ENCODE results near the gene OPTC. TPM values are rescaled to one million over a fixed set of nuclear protein-coding genes. Genes with fewer than 3 reads are reported as not detected.
A peak's percentile ranks its signal among the peaks of the same experiment; 100 is the strongest.

OPTC gene
- total and polyA plus RNA-seq, 11 donors, result not detected

GRCh38 chr1:203451836-203452784 lies 41.8 kb upstream of the OPTC start:
- ATAC-seq (peak in 1 of 4 donors; percentile 14), DNase-seq (no peak)
- no peaks in the 10 kb centered on the region for H3K36me3 ChIP-seq
- H3K4me1 ChIP-seq, result peaks cover 0 to 23% (median 6%) of the 10 kb centered on the region in 12 donors
- WGBS, 4 donors, result 54 to 66% (median 60%) methylated on average over 2 of the region's 2 CpGs
- no peak for TF ChIP-seq CTCF (IDR thresholded peaks at IDR 0.05)
- no peak for TF ChIP-seq POLR2A (IDR thresholded peaks at IDR 0.05)
- intact Hi-C loops (cut with DNase I), result no loop called here
- peaks cover 0 to 10% (median 0%) of the 10 kb centered on the region in 9 donors for H3K27me3 ChIP-seq
- no peaks in the 10 kb centered on the region for H3K9me3 ChIP-seq
- no peak overlapping the region for H3K4me3 ChIP-seq
- H3K27ac ChIP-seq, result no peak overlapping the region

GRCh38 chr1:203453016-203453415 lies 40.9 kb upstream of the OPTC start:
- Histone ChIP-seq H3K27me3 (peaks cover 0 to 10% (median 0%) of the 10 kb centered on the region in 9 donors), H3K9me3 (no peaks in the 10 kb centered on the region)

GRCh38 chr1:203453616-203454015 lies 40.3 kb upstream of the OPTC start:
- H3K36me3 ChIP-seq, result no peaks in the 10 kb centered on the region
- intact Hi-C loops (cut with DNase I), result no loop called here
- H3K27ac ChIP-seq, result no peak overlapping the region
- DNase-seq, result no peak
- H3K27me3 ChIP-seq, result peaks cover 0 to 10% (median 0%) of the 10 kb centered on the region in 9 donors
- H3K4me1 ChIP-seq, result peaks cover 0 to 19% (median 2%) of the 10 kb centered on the region in 12 donors
- no peaks in the 10 kb centered on the region for H3K9me3 ChIP-seq
- ATAC-seq, result no peak
- TF ChIP-seq POLR2A (IDR thresholded peaks at IDR 0.05) (no peak), CTCF (IDR thresholded peaks at IDR 0.05) (no peak)
- H3K4me3 ChIP-seq, result no peak overlapping the region
- WGBS, 4 donors, result 38 to 52% (median 48%) methylated on average over 5 of the region's 5 CpGs

More at GRCh38 chr1:203453016-203453415, 40.9 kb upstream of the OPTC start:
- WGBS, 4 donors, result 48 to 57% (median 54%) methylated on average over 5 of the region's 5 CpGs
- no peak overlapping the region for H3K27ac ChIP-seq
- peaks cover 0 to 23% (median 4%) of the 10 kb centered on the region in 12 donors for H3K4me1 ChIP-seq
- ATAC-seq (no peak), DNase-seq (no peak)
- intact Hi-C loops (cut with DNase I), result no loop called here
- H3K36me3 ChIP-seq, result no peaks in the 10 kb centered on the region
- no peak overlapping the region for H3K4me3 ChIP-seq
- TF ChIP-seq CTCF (IDR thresholded peaks at IDR 0.05), result no peak
- TF ChIP-seq POLR2A (IDR thresholded peaks at IDR 0.05), result no peak

- TF ChIP-seq CTCF (IDR thresholded peaks at IDR 0.05) (no peak), POLR2A (IDR thresholded peaks at IDR 0.05) (no peak)
- Histone ChIP-seq H3K27me3 (peaks cover 0 to 10% (median 0%) of the 10 kb centered on the region in 9 donors), H3K27ac (no peak overlapping the region), H3K4me1 (peaks cover 0 to 16% (median 0%) of the 10 kb centered on the region in 12 donors), H3K36me3 (no peaks in the 10 kb centered on the region), H3K4me3 (no peak overlapping the region), H3K9me3 (no peaks in the 10 kb centered on the region)
- WGBS, 4 donors, result 90 to 100% (median 92%) methylated on average over 2 to 18 of the region's 18 CpGs
- DNase-seq (no peak), ATAC-seq (peak in 1 of 4 donors; percentile 22)
- intact Hi-C loops (cut with DNase I), result no loop called here
These were observed 38.9 kb upstream of the OPTC start for GRCh38 chr1:203454986-203455471.

All from heart left ventricle (tissue), 16 donors.